Right ventricle myocardium superior (tissue), 1 donor: ENCODE data around the gene NPB. TPM values are rescaled to one million over a fixed set of nuclear protein-coding genes. Genes with fewer than 3 reads are reported as not detected.

Source experiments
- ATAC-seq: fragments of 200-7000 bp; cut with Tn5 transposase; one replicate; pipeline ENCODE4 v1.9.1; 2020; ENCODE audit warnings: mild to moderate bottlenecking; ENCODE audit not compliant: poor library complexity
- DNase-seq: peaks from one replicate; pipeline ENCODE4 v3.0.0-alpha.2; 2020
- intact Hi-C: fragments of 100-400 bp; cut with DNase I; formaldehyde crosslinking; loops from one replicate; pipeline ENCODE4 v1.11.2; 2022
- total RNA-seq: library from RNA; stranded (reverse); fragmentation: NEBNext Ultra II Directional; extraction: Animal tissue kit (Norgen Biotek cat#: 25700); gene quantifications from one replicate; pipeline ENCODE4 v1.2.1, GENCODE V29; 2021
- donor health status: DM: no; HTN: yes; CAD: no; lungs with severe emphysema.

Gene NPB
- total RNA-seq, 1 donor from 2014 or later: 0.24 TPM

DNA sequence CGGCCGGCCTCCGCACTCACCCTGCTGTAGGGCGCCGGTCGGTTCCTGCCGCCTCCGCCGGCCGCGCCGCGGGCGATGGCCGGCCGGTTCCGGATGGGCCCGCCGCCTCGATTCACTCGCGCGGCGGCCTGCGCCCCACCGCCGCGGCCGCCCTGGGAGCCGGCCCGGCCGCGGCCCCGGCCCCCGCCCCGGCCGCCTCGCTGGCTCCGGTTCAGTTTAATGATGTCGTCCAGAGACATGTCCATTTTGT, 10.8 kb upstream of the NPB start:
- intact Hi-C loops: no loop called here
- DNase-seq (no peak), ATAC-seq (no peak)

DNA sequence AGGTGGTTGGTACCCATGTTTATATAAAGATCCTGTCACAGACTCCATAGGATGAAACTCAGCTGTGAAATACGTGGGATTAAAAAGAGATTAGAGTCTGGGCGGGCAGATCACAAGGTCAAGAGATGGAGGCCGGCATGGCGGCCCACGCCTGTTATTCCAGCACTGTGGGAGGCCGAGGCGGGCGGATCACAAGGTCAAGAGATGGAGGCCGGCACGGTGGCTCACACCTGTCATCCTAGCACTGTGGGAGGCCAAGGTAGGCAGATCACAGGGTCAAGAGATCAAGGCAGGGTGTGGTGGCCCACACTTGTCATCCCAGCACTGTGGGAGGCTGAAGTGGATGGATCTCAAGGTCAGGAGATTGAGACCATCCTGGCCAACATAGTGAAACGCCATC, 6.6 kb upstream of the NPB start:
- intact Hi-C loops: no loop called here

DNA sequence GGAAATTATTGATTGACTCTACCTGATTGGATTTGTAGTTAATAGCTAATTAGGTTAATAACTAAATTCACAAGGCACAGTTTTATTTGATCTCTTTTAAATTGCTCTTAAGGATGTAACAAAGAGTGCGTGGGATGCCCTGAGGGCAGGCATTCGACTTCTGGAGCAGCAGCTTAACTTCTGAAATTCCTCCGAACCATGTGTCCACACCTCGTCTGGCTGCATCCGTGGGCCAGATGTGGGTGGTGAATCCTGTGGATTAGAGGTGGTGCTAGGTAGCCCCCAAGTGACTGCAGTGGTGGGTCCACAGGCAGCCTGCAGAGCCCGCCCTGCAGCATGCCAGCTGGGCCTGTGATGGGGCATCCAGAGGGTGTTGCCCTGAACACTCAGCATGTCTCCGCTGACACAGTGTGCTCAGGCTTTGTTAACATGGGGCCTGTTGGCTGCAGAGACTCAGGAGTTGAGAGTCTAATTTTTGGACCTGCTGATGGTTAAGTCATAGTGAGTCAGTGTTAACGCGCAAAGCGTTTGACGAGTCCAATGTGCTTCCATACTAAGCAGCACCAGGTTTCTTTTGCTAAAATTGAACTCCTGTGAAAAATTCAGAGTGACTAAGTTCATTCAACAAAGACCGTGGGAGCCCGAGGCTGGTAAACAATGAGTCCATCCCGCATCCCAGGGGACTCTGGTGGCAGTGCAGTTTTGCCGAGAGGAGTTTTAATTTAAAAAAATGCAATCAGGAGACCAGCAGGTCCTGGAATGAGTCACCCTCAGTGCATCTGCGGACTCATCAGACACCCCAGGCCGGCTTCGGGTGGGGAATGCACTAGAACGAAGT, 3.8 kb upstream of the NPB start:
- ATAC-seq: no peak
- intact Hi-C loops: no loop called here
- DNase-seq: no peak

More for the DNA sequence above, 6.6 kb upstream of the NPB start:
- ATAC-seq (no peak), DNase-seq (no peak)

DNA sequence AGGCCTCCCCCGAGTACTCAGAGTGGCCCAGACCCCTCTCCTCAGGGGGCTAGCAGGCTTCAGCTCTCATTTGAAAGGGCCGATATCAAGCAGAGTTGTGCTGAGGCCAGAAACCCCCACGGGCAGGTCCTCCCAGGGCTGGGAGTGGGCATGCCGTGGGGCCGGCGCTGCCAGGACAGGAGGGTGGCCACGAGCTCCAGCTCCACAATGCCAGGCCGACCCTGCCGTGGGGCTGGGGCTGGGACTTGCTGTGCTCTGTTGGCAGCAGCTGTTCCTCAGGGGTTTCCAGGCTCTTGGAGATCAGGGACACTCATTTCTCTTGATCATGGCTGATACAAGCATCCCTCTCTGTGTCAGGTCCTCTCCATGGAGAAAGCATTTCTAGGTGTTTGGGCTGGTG, 3.2 kb upstream of the NPB start:
- intact Hi-C loops: no loop called here
- ATAC-seq (no peak), DNase-seq (no peak)

DNA sequence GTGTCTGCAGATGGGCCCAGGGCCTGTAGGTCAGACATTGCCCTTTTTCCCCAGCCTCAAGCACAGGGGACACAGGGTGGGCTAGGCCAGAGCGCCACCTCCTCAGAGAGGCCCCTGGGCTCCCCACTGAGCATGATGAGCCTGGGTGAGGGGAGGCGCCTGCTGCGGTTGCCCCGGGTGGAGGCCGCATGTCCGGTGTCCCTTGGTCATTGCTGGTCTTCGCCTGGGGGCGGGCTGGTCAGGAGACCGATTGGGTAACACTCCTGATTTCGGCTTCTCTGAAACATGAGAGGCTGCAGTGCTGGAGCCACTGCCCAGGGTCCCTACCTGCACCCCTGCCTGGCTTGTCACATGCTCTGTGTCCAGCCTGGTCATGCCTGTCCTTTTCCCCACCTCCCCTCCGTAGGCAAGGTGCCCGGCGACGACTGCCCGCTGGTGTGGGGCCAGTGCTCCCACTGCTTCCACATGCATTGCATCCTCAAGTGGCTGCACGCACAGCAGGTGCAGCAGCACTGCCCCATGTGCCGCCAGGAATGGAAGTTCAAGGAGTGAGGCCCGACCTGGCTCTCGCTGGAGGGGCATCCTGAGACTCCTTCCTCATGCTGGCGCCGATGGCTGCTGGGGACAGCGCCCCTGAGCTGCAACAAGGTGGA, 2.4 kb upstream of the NPB start:
- ATAC-seq: no peak
- intact Hi-C loops: no loop called here
- no peak for DNase-seq

DNA sequence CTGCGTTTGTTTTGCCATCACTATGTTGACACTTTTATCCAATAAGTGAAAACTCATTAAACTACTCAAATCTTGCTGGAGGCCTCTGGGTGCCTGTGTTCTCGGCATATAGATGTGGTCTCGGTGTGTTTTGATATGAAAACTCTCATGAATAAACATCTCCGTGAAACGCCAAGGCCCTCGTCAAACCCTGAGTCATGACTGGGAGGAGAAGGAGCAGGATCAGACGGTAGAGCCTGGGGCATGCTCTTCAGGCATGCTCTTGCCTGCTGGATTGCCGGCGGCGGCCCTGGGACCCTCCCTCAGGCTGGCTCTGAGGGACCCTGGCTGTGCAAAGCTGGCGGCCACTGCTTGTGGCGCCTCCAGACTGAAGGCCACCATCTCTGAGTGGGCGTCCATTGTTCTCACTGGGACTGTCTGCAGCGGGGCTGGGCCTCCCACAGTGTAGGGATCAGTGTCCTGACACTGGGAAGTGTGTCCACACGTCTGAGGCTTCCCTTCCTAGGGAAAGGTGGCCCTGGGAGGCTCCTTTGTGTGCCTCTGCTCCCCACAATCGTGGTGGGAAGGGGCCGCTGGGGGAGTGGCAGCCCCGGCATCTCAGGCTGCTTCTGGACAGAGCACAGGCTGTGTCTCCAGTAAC, 1.7 kb upstream of the NPB start:
- ATAC-seq: no peak
- DNase-seq: no peak
- intact Hi-C loops: no loop called here

DNA sequence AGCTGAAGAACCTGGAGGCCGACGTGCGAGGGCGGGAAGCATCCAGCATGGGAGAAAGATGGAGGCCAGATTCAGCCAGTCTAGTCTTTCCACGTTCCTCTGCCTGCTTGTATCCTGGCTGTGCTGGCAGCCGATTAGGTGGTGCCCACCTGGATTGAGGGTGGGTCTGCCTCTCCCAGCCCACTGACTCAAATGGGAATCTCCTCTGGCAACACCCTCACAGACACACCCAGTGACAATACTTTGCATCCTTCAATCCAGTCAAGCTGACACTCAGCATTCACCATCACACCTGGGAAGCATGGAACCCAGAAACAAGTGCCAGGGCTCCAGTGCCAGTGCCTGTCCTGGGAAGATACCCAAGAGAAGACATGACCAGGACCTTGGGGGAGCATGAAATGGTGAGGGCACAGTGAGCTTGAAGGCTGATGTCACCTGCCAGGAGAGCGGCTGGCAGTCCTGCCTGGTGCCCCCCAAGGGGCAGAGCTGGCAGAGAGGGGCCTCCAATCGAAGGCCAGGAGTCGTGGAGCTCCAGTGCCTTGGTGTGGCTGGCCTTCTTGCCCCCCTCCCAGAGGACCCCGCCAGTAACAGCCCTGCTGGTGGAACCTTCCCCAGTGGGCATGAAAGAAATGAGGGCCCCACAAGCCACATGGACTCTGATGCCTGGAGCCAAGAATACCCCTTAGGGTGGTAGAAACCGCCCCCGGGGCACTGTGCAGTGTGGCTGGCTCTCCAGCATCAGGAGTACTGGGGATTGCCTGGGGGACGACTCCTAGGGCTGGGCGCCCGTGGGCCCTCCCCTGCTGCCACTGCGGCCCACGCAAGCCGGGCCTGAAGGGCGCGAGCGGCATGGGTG, 643 bp upstream of the NPB start:
- DNase-seq (no peak), ATAC-seq (no peak)
- intact Hi-C loops: no loop called here

DNA sequence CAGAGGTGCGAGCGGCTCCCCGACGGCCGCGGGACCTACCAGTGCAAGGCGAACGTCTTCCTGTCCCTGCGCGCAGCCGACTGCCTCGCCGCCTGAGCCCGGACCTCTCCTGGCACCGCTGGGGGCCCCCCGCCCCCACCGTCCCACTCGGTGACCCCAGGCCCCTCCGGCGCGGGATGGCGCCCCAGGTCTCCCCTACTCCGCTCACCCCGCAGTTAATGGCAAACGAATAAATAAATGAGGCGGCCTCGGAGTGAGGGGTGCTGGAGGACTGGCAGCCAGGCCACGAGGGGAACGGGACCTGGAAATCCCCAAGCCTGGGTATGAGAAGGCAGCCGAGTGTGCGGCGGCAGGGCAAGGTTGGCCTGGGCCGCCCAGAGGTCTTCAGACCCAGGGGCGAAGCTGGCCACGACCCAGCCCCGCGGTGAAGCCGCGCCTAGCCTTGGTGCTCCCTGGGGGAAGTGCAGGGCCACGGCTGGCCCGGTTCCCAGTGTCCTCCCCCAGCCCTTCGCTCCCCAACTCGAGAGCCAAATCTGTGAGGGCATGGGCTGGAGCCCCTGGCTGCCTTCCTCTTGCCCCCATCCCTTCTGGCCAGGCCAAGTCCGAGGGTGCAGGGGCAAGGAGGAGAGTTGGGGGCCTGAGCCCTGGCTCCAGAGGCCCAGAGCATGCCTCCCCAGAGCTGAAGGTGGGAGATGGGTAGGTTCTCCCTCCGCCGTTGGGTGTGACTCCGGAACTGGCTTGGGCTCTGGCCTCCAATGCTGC, 796 bp downstream of the NPB start:
- no peak for DNase-seq
- intact Hi-C loops: no loop called here

DNA sequence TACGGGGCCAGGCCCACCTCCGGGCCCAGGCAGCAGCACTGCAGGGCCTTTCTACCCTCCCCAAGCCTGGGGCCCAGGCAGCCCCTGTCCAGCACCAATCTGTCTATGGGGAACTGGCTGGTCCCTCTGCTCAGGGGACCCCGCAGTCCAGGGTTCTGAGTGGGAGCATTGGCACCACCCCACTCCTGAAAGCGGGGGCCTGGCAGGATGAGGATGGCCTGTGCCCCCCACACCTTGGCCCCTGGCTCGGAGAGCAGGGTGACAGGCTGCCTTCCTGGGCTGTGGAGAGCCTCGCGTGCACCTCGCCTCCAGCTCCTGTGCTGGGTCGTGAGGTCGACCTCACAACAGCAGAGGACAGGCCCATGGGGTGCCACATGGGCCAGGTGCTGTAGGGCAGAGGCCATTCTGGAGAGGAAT, 1.4 kb downstream of the NPB start:
- no peak for ATAC-seq
- no peak for DNase-seq

More for the DNA sequence above, 796 bp downstream of the NPB start:
- ATAC-seq: peak; percentile 5

DNA sequence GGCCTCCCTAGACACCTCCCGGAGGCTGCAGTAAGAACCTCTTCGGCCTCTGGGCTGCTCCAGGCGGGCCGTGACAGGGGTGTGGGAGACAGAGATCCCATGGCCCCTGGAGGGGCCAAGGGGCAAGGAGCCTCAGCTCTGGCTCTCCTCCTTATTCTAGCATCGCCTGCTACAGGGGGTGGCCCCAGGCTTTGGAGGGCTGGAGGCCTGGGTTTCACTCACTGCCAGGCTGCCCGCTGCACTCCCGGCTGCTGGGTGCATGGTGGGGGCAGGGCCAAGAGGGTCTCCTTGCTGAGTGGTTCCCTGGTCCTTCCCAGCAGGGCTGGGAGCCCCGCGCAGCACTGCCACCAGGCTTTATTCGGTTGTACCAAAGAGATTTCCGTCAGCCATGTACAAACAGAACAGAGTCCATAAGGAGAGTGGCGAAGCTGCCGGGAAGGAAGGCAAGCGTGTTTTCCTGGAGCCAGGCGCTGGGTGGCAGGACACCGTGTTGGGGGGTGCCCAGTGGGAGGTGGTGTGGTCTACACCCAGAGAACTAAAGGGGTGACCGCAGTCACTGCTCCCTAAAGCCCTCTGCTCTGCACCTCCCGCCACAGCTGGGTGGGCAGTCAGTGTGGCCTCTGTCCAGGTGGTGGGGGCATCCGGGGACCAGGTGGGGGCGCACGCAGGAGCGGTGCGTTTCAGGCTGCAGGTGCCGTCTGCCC, 2.0 kb downstream of the NPB start:
- intact Hi-C loops: no loop called here
- DNase-seq (no peak), ATAC-seq (no peak)

More for the DNA sequence above, 1.4 kb downstream of the NPB start:
- intact Hi-C loops: no loop called here

DNA sequence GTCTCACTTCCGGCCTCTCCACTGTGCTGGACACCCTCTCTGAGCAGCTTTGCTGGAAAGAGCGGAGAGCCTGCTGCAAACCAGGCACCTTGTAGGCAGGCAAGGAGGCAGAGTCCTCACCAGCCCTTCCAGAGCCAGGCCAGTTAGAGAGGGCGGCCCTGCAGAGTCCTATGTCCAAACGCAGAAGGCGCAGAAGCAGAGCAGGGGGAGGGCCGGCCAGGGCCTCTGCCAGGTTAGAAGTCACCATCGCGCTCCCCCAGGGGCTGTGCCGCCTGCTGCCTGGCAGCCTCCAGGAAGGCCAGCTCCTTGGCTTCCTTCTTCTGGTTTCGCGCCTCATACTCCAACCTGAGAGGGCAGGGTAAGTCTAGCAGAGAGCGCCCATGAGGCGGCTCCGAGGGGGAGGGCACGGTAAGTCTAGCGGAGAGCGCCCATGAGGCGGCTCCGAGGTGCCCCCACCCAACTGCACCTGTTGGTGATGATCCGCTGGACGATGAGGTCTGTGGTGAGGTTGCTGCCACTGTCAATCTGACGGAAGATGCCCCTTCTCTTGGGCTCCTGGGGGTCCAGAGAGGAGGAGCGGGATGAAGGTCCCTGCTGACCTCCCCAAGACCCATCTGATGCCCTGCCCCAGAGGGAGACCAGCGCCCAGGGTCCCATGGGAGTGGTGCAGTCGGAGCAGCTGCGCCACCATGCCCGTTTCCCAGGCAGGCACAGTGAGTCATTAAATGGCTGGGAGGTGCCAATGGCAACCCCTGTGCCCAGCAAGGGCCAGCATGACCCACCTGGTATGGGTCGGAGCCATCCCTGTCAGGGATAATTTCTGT, 2.8 kb downstream of the NPB start:
- intact Hi-C loops: no loop called here
- DNase-seq (no peak), ATAC-seq (no peak)

DNA sequence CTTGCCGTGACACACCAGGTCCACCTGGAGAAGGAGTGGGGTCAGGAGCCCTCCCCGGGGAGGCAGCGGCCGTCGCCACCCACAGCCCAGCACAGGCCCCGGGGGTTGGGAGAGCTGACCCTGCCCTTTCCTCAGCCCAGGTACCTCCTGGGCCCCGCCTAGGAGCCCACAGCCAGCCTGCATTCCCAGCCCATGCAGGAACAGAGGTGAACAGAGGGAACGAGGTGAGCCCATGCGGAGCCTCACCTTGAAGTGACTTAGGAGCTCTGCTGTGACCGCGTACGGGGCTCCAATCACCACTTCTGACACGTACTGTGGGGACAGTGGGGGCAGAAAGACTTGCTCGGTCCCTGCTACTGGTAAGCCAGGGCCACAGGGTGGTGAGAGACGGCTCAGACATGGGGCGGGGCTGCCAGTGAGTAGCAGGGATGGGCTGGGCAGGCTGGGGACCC, 3.4 kb downstream of the NPB start:
- DNase-seq (no peak), ATAC-seq (no peak)
- intact Hi-C loops: no loop called here

DNA sequence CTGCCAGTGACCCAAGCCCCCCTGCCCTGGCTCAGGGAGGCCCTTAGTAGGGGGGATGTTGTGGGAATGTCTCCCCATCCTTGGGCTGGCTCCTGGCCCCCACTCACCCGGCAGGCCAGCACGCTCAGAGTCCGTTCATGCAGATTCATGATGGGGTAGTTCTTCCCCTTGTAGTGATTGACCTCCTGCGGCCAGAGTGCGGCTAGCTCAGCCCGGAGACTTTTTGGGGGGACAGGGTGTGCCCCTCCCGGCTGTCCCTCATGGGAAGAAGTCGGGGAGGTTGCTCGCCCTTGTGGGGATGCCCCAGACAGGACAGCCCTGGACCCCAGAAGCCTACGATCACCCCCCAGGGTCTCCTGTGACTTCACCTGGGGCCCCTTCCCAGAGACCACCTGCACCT, 4.0 kb downstream of the NPB start:
- intact Hi-C loops: no loop called here
- ATAC-seq (no peak), DNase-seq (no peak)

DNA sequence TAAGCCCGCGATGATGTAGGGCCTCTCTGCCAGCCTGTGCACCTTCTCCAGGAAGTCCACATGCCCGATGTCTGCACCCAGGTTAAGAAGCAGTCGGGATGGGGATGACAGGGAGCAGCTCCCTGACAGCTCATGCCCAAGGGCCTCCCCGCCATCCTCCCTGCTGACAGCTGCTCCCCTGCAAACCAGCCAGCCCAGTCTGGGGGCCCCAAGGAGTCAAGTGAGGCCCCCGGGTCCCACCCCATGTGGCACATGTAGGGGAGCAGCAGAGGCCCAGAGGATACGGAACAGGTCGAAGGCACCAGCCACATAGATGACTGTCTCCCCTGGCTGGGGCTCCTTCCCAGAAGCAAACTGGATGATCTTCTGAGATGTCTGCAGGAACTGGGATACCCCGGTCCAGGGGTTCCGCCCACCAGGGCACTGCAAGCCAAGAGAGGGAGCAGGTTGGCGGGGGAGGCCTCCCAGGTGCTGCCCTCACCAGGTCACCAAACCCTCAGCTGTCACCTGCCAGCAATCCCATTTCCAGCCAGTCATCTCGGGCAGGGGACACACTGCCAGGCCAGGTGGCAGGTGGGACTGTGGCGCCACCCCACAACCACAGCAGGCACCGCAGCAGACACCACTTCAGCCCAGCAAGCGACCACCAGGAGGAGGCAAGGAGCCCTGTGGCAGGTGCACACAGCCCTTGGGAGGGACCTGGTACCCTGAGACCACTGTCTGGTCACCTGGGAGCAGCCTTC, 4.6 kb downstream of the NPB start:
- no peak for DNase-seq
- no peak for ATAC-seq
- intact Hi-C loops: no loop called here

DNA sequence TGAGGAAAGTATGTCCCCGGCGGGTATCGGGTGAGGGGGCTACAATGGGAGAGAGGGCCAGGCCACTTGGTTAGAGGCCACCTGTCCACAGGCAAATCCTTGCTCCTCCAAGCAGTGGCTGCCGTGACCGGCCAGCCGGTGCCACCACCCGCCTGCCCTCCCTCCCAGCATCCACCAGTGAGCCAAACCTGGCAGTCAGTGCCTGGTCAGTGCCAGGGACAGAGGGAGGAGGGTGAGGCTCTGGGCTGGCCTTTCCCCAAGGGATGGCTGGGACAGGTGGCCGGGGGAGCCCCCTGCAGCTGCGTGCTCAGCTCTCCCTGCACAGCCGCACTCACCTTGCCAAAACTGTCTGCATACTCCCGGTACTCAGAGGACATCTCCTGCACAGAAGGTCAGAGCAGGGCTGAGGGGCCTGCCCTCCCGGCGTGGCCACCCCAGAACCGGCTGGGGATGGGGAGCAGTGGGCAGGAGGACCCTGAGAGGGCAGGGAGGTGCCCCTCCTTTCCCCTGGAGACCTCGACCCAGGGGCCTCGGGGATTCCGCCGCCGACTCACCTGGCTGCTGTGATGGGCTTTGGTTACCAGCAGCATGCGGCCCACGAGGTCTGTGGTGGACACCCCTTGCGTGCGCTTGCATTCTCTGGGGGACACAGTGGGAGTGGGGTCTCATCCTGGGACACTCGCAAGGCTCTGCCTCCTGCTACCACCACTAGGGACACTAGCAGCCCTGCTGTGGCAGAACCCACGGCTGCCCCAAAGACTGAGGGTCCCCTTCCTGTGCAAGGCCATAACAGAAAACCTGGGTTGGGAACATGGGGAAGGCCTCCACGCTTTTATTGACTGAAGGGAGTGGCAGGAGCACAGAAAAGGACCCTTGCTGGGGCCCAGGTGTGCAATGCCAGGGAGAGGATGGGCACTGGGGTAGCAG, 5.4 kb downstream of the NPB start:
- intact Hi-C loops: no loop called here
- no peak for ATAC-seq
- no peak for DNase-seq

DNA sequence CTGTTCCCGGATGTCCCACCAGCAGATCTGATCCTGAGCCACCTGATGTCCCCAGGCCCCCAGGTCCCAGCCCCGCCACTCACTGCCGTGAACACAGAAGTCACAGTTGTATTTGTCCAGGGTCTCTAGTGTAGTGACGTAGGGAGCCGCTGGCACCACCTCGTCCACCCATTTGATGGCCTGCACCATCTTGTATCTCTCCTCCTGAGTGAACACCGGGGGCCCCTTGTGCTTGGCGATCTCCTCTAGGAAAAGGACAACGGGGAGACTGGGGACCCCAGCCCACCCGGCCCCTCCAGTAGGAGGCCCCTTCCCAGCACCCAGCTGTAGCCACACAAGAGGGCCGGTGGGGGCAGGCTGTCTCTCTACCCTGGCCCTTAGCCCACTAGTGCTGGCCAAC, 6.8 kb downstream of the NPB start:
- intact Hi-C loops: no loop called here
- DNase-seq (no peak), ATAC-seq (no peak)
